PC-9 (cell line): ENCODE results near the gene OR52K1. TPM values are rescaled to one million over a fixed set of nuclear protein-coding genes. Genes with fewer than 3 reads are reported as not detected.

Experiments used
- BruUV-seq: library from RNA; stranded (reverse); fragments of 400-500 nt; replicated peaks from 2 replicates; lab custom pipeline; 2021; lab: Mats Ljungman, UMichigan
- CTCF ChIA-PET: fragments of 300-600 bp; sonication (Branson Sonifier 250); formaldehyde crosslinking; loops from one replicate; lab custom pipeline; 2022; ENCODE audit warnings: antibody characterized with exemption; lab: Charles Lee
- POLR2A ChIA-PET: fragments of 300-600 bp; sonication (Branson Sonifier 250); formaldehyde crosslinking; loops from one replicate; lab custom pipeline; 2022; ENCODE audit warnings: antibody characterized with exemption; ENCODE audit not compliant: unreplicated experiment; lab: Charles Lee
- DNase-seq, 2 experiments: peaks; one replicate each; pipeline versions ENCODE4 v3.0.0 to v3.0.0-alpha.2; 2015 to 2022; ENCODE audit warnings: mixed read lengths in 1 of 2
- H2AFZ ChIP-seq: fragments of 200-600 bp; sonication (generic); 2 replicates; pipeline ENCODE4 v1.8.1; 2017; ENCODE audit warnings: antibody characterized with exemption
- H3F3A ChIP-seq: fragments of 200-600 bp; sonication (generic); 2 replicates; pipeline ENCODE4 v1.8.1; 2017; ENCODE audit warnings: antibody characterized with exemption, mild to moderate bottlenecking, low read depth; ENCODE audit not compliant: insufficient read depth
- H3K27ac ChIP-seq: fragments of 200-600 bp; sonication (generic); 2 replicates; pipeline ENCODE4 v1.6.1; 2016; ENCODE audit warnings: mixed run types
- H3K27me3 ChIP-seq: fragments of 200-600 bp; sonication (generic); 2 replicates; pipeline ENCODE4 v1.6.1; 2016; ENCODE audit warnings: low read depth, mixed run types; ENCODE audit not compliant: insufficient read depth
- H3K36me3 ChIP-seq: fragments of 200-600 bp; sonication (generic); 2 replicates; pipeline ENCODE4 v1.6.1; 2016; ENCODE audit warnings: low read depth, mixed run types
- H3K4me1 ChIP-seq: fragments of 200-600 bp; sonication (generic); replicated peaks from 2 replicates; pipeline ENCODE4 v1.6.1; 2016; ENCODE audit warnings: mixed run types; ENCODE audit not compliant: insufficient read depth
- H3K4me2 ChIP-seq: fragments of 200-600 bp; sonication (generic); 2 replicates; pipeline ENCODE4 v1.6.1; 2017; ENCODE audit warnings: mixed run types
- H3K4me3 ChIP-seq: fragments of 200-600 bp; sonication (generic); 2 replicates; pipeline ENCODE4 v1.6.1; 2016; ENCODE audit warnings: mixed run types
- H3K79me2 ChIP-seq: fragments of 200-600 bp; sonication (generic); 2 replicates; pipeline ENCODE4 v1.6.1; 2017; ENCODE audit warnings: low read depth, mixed run types
- H3K9me2 ChIP-seq: fragments of 200-600 bp; sonication (generic); 2 replicates; pipeline ENCODE4 v1.8.1; 2017; ENCODE audit warnings: mild to moderate bottlenecking; ENCODE audit not compliant: insufficient read depth
- H3K9me3 ChIP-seq: fragments of 200-600 bp; sonication (generic); 2 replicates; pipeline ENCODE4 v1.8.1; 2016; ENCODE audit warnings: low read depth; ENCODE audit not compliant: insufficient read depth
- H4K20me1 ChIP-seq: fragments of 200-600 bp; sonication (generic); 2 replicates; pipeline ENCODE4 v1.8.1; 2017; ENCODE audit not compliant: insufficient read depth
- CTCF ChIP-seq: fragments of 200-600 bp; sonication (generic); conservative IDR thresholded peaks from 2 replicates; pipeline ENCODE4 v1.6.1; 2017; ENCODE audit warnings: mixed run types, antibody characterized with exemption, mild to moderate bottlenecking, moderate library complexity
- EZH2 ChIP-seq: fragments of 200-600 bp; sonication (generic); IDR thresholded peaks from 2 replicates; pipeline ENCODE4 v1.8.0; 2017; ENCODE audit warnings: antibody characterized with exemption, low read depth
- intact Hi-C: fragments of 100-400 bp; cut with micrococcal nuclease; formaldehyde crosslinking; loops from one replicate; pipeline ENCODE4 v1.10.0; 2022; ENCODE audit not compliant: unreplicated experiment
- total RNA-seq: library from RNA; stranded (reverse); gene quantifications from 2 replicates; pipeline ENCODE4 v1.2.3, GENCODE V29; 2021

OR52K1 gene
- total RNA-seq, 1 experiment from 2014 or later: not detected

GRCh38 chr11:4441515-4441914 lies 40.9 kb upstream of the OR52K1 start:
- TF ChIP-seq CTCF: no peak
- no peak for TF ChIP-seq EZH2
- POLR2A ChIA-PET: no interaction called here

DNA sequence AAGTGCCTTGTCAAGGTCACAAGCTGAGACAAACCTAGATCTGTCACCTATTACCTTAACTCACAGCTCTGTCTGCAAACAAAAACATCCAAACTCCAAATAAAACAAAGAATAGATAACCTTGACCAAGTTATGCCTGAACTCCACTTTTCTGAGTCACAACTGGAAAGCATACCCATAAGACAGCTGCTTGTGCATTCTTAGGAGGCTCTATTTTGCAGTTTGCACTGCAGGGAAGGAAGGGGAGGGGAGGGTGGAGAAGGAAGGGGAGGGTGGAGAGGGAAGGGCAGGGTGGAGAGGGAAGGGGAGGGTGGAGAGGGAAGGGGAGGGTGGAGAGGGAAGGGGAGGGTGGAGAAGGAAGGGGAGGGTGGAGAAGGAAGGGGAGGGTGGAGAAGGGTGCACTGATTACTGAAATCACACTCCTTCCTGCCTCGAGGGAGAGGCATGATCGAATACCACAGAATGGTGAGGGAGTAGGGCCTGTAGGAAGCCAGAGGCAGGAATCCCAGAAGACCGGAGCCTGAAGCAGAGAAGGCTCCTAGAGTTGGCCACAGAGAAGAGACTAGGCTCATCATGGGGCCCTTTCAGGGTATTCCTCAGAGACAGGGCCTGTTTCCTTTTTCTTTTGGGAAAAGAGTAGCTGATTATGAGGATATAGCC lies 39.1 kb upstream of the OR52K1 start:
- POLR2A ChIA-PET: no interaction called here
- no peaks in the 10 kb centered on the region for H3K36me3 ChIP-seq
- H3K4me2 ChIP-seq: no peak overlapping the region
- no peaks in the 10 kb centered on the region for H3F3A ChIP-seq
- H3K9me2 ChIP-seq: no peaks in the 10 kb centered on the region
- no peaks in the 10 kb centered on the region for H3K9me3 ChIP-seq
- no TSS peak for BruUV-seq
- no peak overlapping the region for H2AFZ ChIP-seq
- H3K27ac ChIP-seq: no peak overlapping the region
- CTCF ChIA-PET: no interaction called here
- no peak for DNase-seq
- TF ChIP-seq EZH2 (no peak), CTCF (no peak)
- no peaks in the 10 kb centered on the region for H3K27me3 ChIP-seq
- intact Hi-C loops: no loop called here
- no peaks in the 10 kb centered on the region for H3K79me2 ChIP-seq
- H3K4me1 ChIP-seq: no peaks in the 10 kb centered on the region
- H4K20me1 ChIP-seq: no peaks in the 10 kb centered on the region
- no peak overlapping the region for H3K4me3 ChIP-seq

More at GRCh38 chr11:4441515-4441914, 40.9 kb upstream of the OR52K1 start:
- H3K4me1 ChIP-seq: no peaks in the 10 kb centered on the region
- CTCF ChIA-PET: no interaction called here
- no peaks in the 10 kb centered on the region for H3K36me3 ChIP-seq
- no TSS peak for BruUV-seq
- no peak overlapping the region for H3K4me3 ChIP-seq
- H3K4me2 ChIP-seq: no peak overlapping the region
- H3F3A ChIP-seq: no peaks in the 10 kb centered on the region
- H3K27ac ChIP-seq: no peak overlapping the region
- intact Hi-C loops: no loop called here
- DNase-seq: no peak
- H3K9me3 ChIP-seq: no peaks in the 10 kb centered on the region
- H3K79me2 ChIP-seq: no peaks in the 10 kb centered on the region
- H3K27me3 ChIP-seq: no peaks in the 10 kb centered on the region
- no peak overlapping the region for H2AFZ ChIP-seq
- no peaks in the 10 kb centered on the region for H3K9me2 ChIP-seq
- H4K20me1 ChIP-seq: no peaks in the 10 kb centered on the region

DNA sequence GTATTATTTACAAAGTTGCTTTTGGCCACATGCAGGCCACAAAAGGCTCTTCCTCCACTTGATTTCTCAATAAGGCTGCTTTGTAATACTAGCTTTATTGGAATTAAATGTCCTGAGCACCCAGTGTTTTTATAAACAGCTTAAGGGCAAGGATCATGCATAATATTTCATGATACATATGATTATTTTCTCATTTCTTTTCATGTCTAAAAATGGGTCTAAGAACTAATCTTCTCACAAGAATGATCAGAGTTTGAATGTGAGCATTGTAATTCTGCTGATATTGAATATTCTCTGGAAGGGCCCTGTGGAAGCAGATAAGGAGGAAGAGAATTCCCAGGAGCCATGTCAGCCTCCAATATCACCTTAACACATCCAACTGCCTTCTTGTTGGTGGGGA lies 33.5 kb upstream of the OR52K1 start, which contains the start of gene OR52K2:
TSS of gene OR52K2 (plus strand) at position 301 of the 400 bp plus-strand sequence. CDS start at position 346, 45 bp downstream.
- H2AFZ ChIP-seq: no peak within 1 kb of the TSS
- DNase-seq: no peak
- H3F3A ChIP-seq: no peaks in the 10 kb centered on the region
- H3K27me3 ChIP-seq: no peaks in the 10 kb centered on the region
- TF ChIP-seq CTCF (no peak), EZH2 (no peak)
- H3K79me2 ChIP-seq: no peaks in the 10 kb centered on the region
- no peak within 1 kb of the TSS for H3K4me2 ChIP-seq
- H3K4me1 ChIP-seq: no peaks in the 10 kb centered on the region
- no TSS peak for BruUV-seq
- no peaks in the 10 kb centered on the region for H3K36me3 ChIP-seq
- H3K4me3 ChIP-seq: no peak within 1 kb of the TSS
- H4K20me1 ChIP-seq: no peaks in the 10 kb centered on the region
- intact Hi-C loops: no loop called here
- no peaks in the 10 kb centered on the region for H3K9me3 ChIP-seq
- H3K27ac ChIP-seq: no peak within 1 kb of the TSS
- H3K9me2 ChIP-seq: no peaks in the 10 kb centered on the region
- POLR2A ChIA-PET: no interaction called here
- CTCF ChIA-PET: no interaction called here
